GM12891 (cell line): Measurements from ENCODE around the gene TAF11L3.
"Not testable (repeated sequence)": the region's sequence is repeated elsewhere in the genome, so short reads cannot be mapped to it uniquely, and the experiment has no call there.

Experiments used
- PAX5 ChIP-seq: IDR thresholded peaks from 2 replicates; pipeline ENCODE4 v1.6.1; 2011; ENCODE audit warnings: low read length, moderate library complexity, mild to moderate bottlenecking; ENCODE audit not compliant: insufficient read depth, severe bottlenecking
- POLR2A ChIP-seq: IDR thresholded peaks from 2 replicates; pipeline ENCODE4 v1.6.1; 2011; ENCODE audit warnings: low read depth, low read length, control low read depth
- TAF1 ChIP-seq: IDR thresholded peaks from 2 replicates; pipeline ENCODE4 v1.6.1; 2011; ENCODE audit warnings: low read depth, low read length, control low read depth

DNA sequence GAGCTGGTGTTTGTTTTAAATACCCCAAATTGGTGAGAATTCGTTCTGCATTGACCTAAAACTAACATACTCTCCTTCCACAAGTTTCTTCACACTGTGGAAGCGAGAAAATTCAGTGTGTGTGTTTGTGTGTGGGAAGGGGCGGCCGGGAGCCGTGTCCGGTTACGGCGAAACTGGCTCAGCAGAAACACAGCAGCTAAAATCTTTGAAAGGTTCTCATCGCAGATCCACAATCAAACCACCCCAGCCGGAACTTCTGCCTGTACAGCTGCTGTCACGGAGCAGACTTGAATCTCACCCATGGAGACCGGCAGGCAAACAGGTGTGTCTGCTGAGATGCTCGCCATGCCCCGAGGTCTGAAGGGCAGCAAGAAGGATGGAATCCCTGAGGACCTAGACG lies at the start of gene TAF11L3:
- TF ChIP-seq PAX5, TAF1, POLR2A: not testable (repeated sequence)
